DOHH2 (cell line): ENCODE results near the gene EPHA4.

ENCODE experiments used
- H3F3A ChIP-seq: fragments of 200-600 bp; sonication (generic), shearing (Covaris generic); 2 replicates; pipeline ENCODE4 v1.6.0; 2016; ENCODE audit warnings: antibody characterized with exemption, mild to moderate bottlenecking; ENCODE audit not compliant: control insufficient read depth, insufficient read depth
- H3K27ac ChIP-seq: fragments of 200-600 bp; sonication (generic); 2 replicates; pipeline ENCODE4 v1.5.1; 2014; ENCODE audit warnings: low read depth, mild to moderate bottlenecking, low read length, moderate library complexity
- H3K27me3 ChIP-seq: fragments of 200-600 bp; sonication (generic); 2 replicates; pipeline ENCODE4 v1.6.1; 2014; ENCODE audit warnings: mild to moderate bottlenecking, low read length, mixed read lengths; ENCODE audit not compliant: control insufficient read depth
- H3K36me3 ChIP-seq: fragments of 200-600 bp; sonication (generic); 2 replicates; pipeline ENCODE4 v1.6.1; 2014; ENCODE audit warnings: mild to moderate bottlenecking, low read length, moderate library complexity, mixed read lengths; ENCODE audit not compliant: control insufficient read depth
- H3K4me1 ChIP-seq: fragments of 200-600 bp; sonication (generic); 2 replicates; pipeline ENCODE4 v1.6.1; 2014; ENCODE audit warnings: mild to moderate bottlenecking, low read length, mixed read lengths; ENCODE audit not compliant: control insufficient read depth
- H3K4me2 ChIP-seq: fragments of 200-600 bp; sonication (generic); 2 replicates; pipeline ENCODE4 v1.6.0; 2014; ENCODE audit warnings: mild to moderate bottlenecking, low read length, moderate library complexity
- H3K4me3 ChIP-seq: fragments of 200-600 bp; sonication (generic); 2 replicates; pipeline ENCODE4 v1.5.1; 2014; ENCODE audit warnings: mild to moderate bottlenecking, low read length, mixed read lengths
- H3K79me2 ChIP-seq: fragments of 200-600 bp; sonication (generic); 2 replicates; pipeline ENCODE4 v1.6.1; 2014; ENCODE audit warnings: mild to moderate bottlenecking, low read length, mixed read lengths; ENCODE audit not compliant: control insufficient read depth
- H3K9me2 ChIP-seq: fragments of 200-600 bp; sonication (generic); replicated peaks from 2 replicates; pipeline ENCODE4 v1.6.1; 2014; ENCODE audit warnings: mild to moderate bottlenecking, low read length, mixed read lengths; ENCODE audit not compliant: control insufficient read depth
- H3K9me3 ChIP-seq: fragments of 200-600 bp; sonication (generic); 2 replicates; pipeline ENCODE4 v1.6.1; 2014; ENCODE audit warnings: antibody characterized with exemption, low read length, mixed read lengths; ENCODE audit not compliant: control insufficient read depth, insufficient read depth
- H4K20me1 ChIP-seq: fragments of 200-600 bp; sonication (generic); 2 replicates; pipeline ENCODE4 v1.6.0; 2014; ENCODE audit warnings: low read depth, mild to moderate bottlenecking, antibody characterized with exemption, low read length, moderate library complexity; ENCODE audit not compliant: control insufficient read depth, insufficient read depth
- CTCF ChIP-seq: fragments of 200-600 bp; sonication (generic); IDR thresholded peaks from one replicate; pipeline ENCODE4 v1.5.1; 2014; ENCODE audit warnings: antibody characterized with exemption, mild to moderate bottlenecking, low read depth, low read length; ENCODE audit not compliant: poor library complexity, severe bottlenecking
- EZH2phosphoT487 ChIP-seq: fragments of 200-600 bp; sonication (generic); IDR thresholded peaks from 2 replicates; pipeline ENCODE4 v1.6.1; 2017; ENCODE audit warnings: borderline replicate concordance, mild to moderate bottlenecking, antibody characterized with exemption, low read length, moderate library complexity, mixed read lengths

Gene EPHA4

GRCh38 chr2:221449406-221449805 lies 122.7 kb downstream of the EPHA4 start:
- no peaks in the 10 kb centered on the region for H3F3A ChIP-seq
- H3K79me2 ChIP-seq, result no peaks in the 10 kb centered on the region
- H3K4me3 ChIP-seq, result no peak overlapping the region
- H3K9me2 ChIP-seq, result no peaks in the 10 kb centered on the region
- H3K4me2 ChIP-seq, result no peak overlapping the region
- H3K36me3 ChIP-seq, result no peaks in the 10 kb centered on the region
- no peak overlapping the region for H3K27ac ChIP-seq
- no peaks in the 10 kb centered on the region for H3K9me3 ChIP-seq
- H4K20me1 ChIP-seq, result no peaks in the 10 kb centered on the region
- H3K27me3 ChIP-seq, result no peaks in the 10 kb centered on the region
- no peak for TF ChIP-seq CTCF
- TF ChIP-seq EZH2phosphoT487, result no peak
- peaks cover 7% of the 10 kb centered on the region for H3K4me1 ChIP-seq

- Histone ChIP-seq H3K4me2 (no peak overlapping the region), H3K27ac (no peak overlapping the region), H3K4me3 (no peak overlapping the region)
Measured at GRCh38 chr2:221448844-221449390, 123.2 kb downstream of the EPHA4 start.

DNA sequence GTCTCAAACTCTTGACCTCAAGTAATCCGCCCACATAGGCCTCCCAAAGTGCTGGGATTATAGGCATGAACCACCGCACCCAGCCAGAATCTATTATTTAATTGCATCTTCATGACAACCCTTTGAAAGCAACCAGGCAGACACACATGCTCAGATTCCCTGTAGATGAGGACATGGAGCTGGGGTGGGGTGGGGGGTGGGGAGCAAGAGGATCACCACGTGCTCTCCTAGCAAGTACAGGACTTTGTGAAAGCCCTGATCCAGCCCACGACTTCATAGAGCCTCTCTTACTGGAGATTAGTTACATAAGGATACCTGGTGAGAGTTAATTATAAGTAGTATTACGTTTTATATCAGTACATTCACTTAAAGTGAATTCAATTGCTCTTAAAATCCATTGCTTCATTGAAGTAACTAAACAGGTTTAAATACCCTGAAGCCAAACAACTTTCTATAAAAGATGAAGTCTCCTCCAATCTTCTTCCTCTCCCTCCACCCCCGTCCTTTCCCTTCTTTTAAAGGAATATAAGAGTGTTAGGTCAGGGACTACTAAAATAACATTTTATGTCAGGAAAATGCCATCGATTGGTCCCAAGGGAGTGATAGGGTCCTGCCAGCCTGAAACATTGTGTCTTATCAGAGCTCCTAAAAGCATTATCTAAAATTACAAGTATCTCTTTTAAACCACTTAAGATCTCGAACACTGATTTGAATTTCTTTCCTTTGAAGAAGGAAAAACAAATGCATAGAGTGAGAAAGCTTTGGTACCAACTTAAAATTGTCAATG lies 123.9 kb downstream of the EPHA4 start:
- Histone ChIP-seq H3K4me1 (peaks cover 7% of the 10 kb centered on the region), H3K79me2 (no peaks in the 10 kb centered on the region), H3K27ac (no peak overlapping the region), H3K4me3 (no peak overlapping the region), H4K20me1 (no peaks in the 10 kb centered on the region), H3K36me3 (no peaks in the 10 kb centered on the region), H3K9me2 (no peaks in the 10 kb centered on the region), H3K27me3 (no peaks in the 10 kb centered on the region), H3K9me3 (no peaks in the 10 kb centered on the region), H3F3A (no peaks in the 10 kb centered on the region), H3K4me2 (no peak overlapping the region)
- TF ChIP-seq CTCF, result no peak
- no peak for TF ChIP-seq EZH2phosphoT487

More at GRCh38 chr2:221448844-221449390, 123.2 kb downstream of the EPHA4 start:
- TF ChIP-seq CTCF, result no peak
- Histone ChIP-seq H4K20me1 (no peaks in the 10 kb centered on the region), H3K79me2 (no peaks in the 10 kb centered on the region), H3K9me3 (no peaks in the 10 kb centered on the region), H3K36me3 (no peaks in the 10 kb centered on the region), H3F3A (no peaks in the 10 kb centered on the region), H3K27me3 (no peaks in the 10 kb centered on the region), H3K4me1 (peaks cover 7% of the 10 kb centered on the region), H3K9me2 (no peaks in the 10 kb centered on the region)
